H9 (cell line): ENCODE data around the gene PHF21B. TPM values are rescaled to one million over a fixed set of nuclear protein-coding genes. Genes with fewer than 3 reads are reported as not detected.

Experiments used
- DNase-seq: peaks from one replicate; pipeline ENCODE4 v3.0.0-alpha.2; 2017
- H2AFZ ChIP-seq: one replicate; pipeline ENCODE4 v1.6.1; 2013; ENCODE audit warnings: mild to moderate bottlenecking, low read length, control low read depth, moderate library complexity
- H2AK5ac ChIP-seq: 2 replicates; pipeline ENCODE4 v1.6.1; 2013; ENCODE audit warnings: low read length, control low read depth, mixed read lengths; ENCODE audit not compliant: insufficient read length
- H2BK120ac ChIP-seq: one replicate; pipeline ENCODE4 v1.6.1; 2013; ENCODE audit warnings: low read depth, mild to moderate bottlenecking, low read length, control low read depth, inconsistent platforms; ENCODE audit not compliant: poor library complexity, severe bottlenecking
- H2BK12ac ChIP-seq: 2 replicates; pipeline ENCODE4 v1.6.1; 2013; ENCODE audit warnings: low read length, control low read depth, mixed read lengths, low read depth; ENCODE audit not compliant: insufficient read length
- H2BK15ac ChIP-seq: 2 replicates; pipeline ENCODE4 v1.6.1; 2013; ENCODE audit warnings: low read depth, low read length, control low read depth
- H2BK20ac ChIP-seq: one replicate; pipeline ENCODE4 v1.6.1; 2013; ENCODE audit warnings: low read depth, mild to moderate bottlenecking, low read length, control low read depth, inconsistent platforms; ENCODE audit not compliant: poor library complexity, severe bottlenecking
- H2BK5ac ChIP-seq: 2 replicates; pipeline ENCODE4 v1.6.1; 2013; ENCODE audit warnings: low read length, control low read depth, mixed read lengths; ENCODE audit not compliant: insufficient read length
- H3K14ac ChIP-seq: 2 replicates; pipeline ENCODE4 v1.6.1; 2013; ENCODE audit warnings: low read length, control low read depth; ENCODE audit not compliant: insufficient read depth
- H3K18ac ChIP-seq: 2 replicates; pipeline ENCODE4 v1.6.1; 2013; ENCODE audit warnings: low read depth, mild to moderate bottlenecking, mixed read lengths, low read length, control low read depth; ENCODE audit not compliant: insufficient read length
- H3K23ac ChIP-seq: 2 replicates; pipeline ENCODE4 v1.6.1; 2013; ENCODE audit warnings: low read length, control low read depth, mixed read lengths, low read depth; ENCODE audit not compliant: insufficient read length
- H3K23me2 ChIP-seq: 2 replicates; pipeline ENCODE4 v1.6.1; 2013; ENCODE audit warnings: low read depth, mild to moderate bottlenecking, mixed read lengths, low read length, control low read depth; ENCODE audit not compliant: insufficient read length, poor library complexity, severe bottlenecking
- H3K27ac ChIP-seq: 2 replicates; pipeline ENCODE4 v1.5.1; 2013; ENCODE audit warnings: low read length, control low read depth, mixed read lengths, low read depth; ENCODE audit not compliant: insufficient read length
- H3K27me3 ChIP-seq: 2 replicates; pipeline ENCODE4 v1.6.1; 2013; ENCODE audit warnings: low read length, control low read depth, inconsistent platforms; ENCODE audit not compliant: insufficient read depth
- H3K4ac ChIP-seq: 2 replicates; pipeline ENCODE4 v1.6.1; 2013; ENCODE audit warnings: low read depth, mild to moderate bottlenecking, control low read depth, inconsistent platforms, low read length, moderate library complexity
- H3K4me1 ChIP-seq: 2 replicates; pipeline ENCODE4 v1.6.1; 2013; ENCODE audit warnings: low read length, control low read depth, inconsistent platforms; ENCODE audit not compliant: insufficient read depth
- H3K4me2 ChIP-seq: 2 replicates; pipeline ENCODE4 v1.6.1; 2013; ENCODE audit warnings: low read length, control low read depth, mixed read lengths; ENCODE audit not compliant: insufficient read length, insufficient read depth
- H3K56ac ChIP-seq: 2 replicates; pipeline ENCODE4 v1.6.1; 2013; ENCODE audit warnings: low read depth, mild to moderate bottlenecking, mixed read lengths, low read length, control low read depth; ENCODE audit not compliant: insufficient read length
- H3K79me1 ChIP-seq: 2 replicates; pipeline ENCODE4 v1.6.1; 2013; ENCODE audit warnings: low read depth, mild to moderate bottlenecking, moderate library complexity, low read length, control low read depth, inconsistent platforms; ENCODE audit not compliant: insufficient read depth, poor library complexity, severe bottlenecking
- H3K79me2 ChIP-seq: 2 replicates; pipeline ENCODE4 v1.6.1; 2013; ENCODE audit warnings: low read length, control low read depth, inconsistent platforms; ENCODE audit not compliant: insufficient read depth
- H3K9ac ChIP-seq: 2 replicates; pipeline ENCODE4 v1.6.1; 2013; ENCODE audit warnings: low read length, control low read depth, mixed read lengths; ENCODE audit not compliant: insufficient read length; ENCODE audit errors: extremely low read depth
- H3K9me3 ChIP-seq: one replicate; pipeline ENCODE4 v1.6.1; 2013; ENCODE audit warnings: low read depth, low read length, inconsistent platforms; ENCODE audit not compliant: control insufficient read depth
- H3T11ph ChIP-seq: one replicate; pipeline ENCODE4 v1.6.1; 2013; ENCODE audit warnings: mild to moderate bottlenecking, low read length, control low read depth, inconsistent platforms
- H4K20me1 ChIP-seq: one replicate; pipeline ENCODE4 v1.6.1; 2013; ENCODE audit not compliant: control insufficient read depth, insufficient read length, insufficient read depth
- H4K5ac ChIP-seq: 2 replicates; pipeline ENCODE4 v1.6.1; 2013; ENCODE audit warnings: low read depth, mild to moderate bottlenecking, mixed read lengths, low read length, control low read depth; ENCODE audit not compliant: insufficient read length
- H4K8ac ChIP-seq: replicated peaks from 2 replicates; pipeline ENCODE4 v1.6.1; 2013; ENCODE audit warnings: low read length, control low read depth, mixed read lengths, low read depth; ENCODE audit not compliant: insufficient read length
- H4K91ac ChIP-seq: 2 replicates; pipeline ENCODE4 v1.6.1; 2013; ENCODE audit warnings: low read depth, mild to moderate bottlenecking, moderate library complexity, mixed read lengths, low read length, control low read depth; ENCODE audit not compliant: insufficient read length
- H3K27ac Mint-ChIP-seq, 3 experiments: 2 replicates in 2 of 3; 3 replicates in 1 of 3; pipeline ENCODE4 v1.8.0; 2020 to 2021; ENCODE audit warnings: mixed read lengths in 3 of 3, mild to moderate bottlenecking in 1 of 3, moderate library complexity in 1 of 3
- H3K27me3 Mint-ChIP-seq: 2 replicates; pipeline ENCODE4 v1.8.0; 2021; ENCODE audit warnings: low read depth, mild to moderate bottlenecking, moderate library complexity, mixed read lengths
- H3K36me3 Mint-ChIP-seq, 3 experiments: 2 replicates in 2 of 3; 3 replicates in 1 of 3; pipeline ENCODE4 v1.8.0; 2020 to 2021; ENCODE audit warnings: low read depth in 3 of 3, mixed read lengths in 3 of 3; ENCODE audit not compliant: insufficient read depth in 1 of 3
- H3K4me1 Mint-ChIP-seq, 2 experiments: 2 replicates each; pipeline ENCODE4 v1.8.0; 2020; ENCODE audit warnings: mixed read lengths in 2 of 2
- H3K4me3 Mint-ChIP-seq, 2 experiments: 2 replicates in 1 of 2; 3 replicates in 1 of 2; pipeline ENCODE4 v1.8.0; 2020 to 2021; ENCODE audit warnings: mild to moderate bottlenecking in 2 of 2, mixed read lengths in 2 of 2, moderate library complexity in 1 of 2
- H3K9me3 Mint-ChIP-seq, 2 experiments: 2 replicates in 1 of 2; 3 replicates in 1 of 2; pipeline ENCODE4 v1.8.0; 2020; ENCODE audit warnings: mild to moderate bottlenecking in 2 of 2, mixed read lengths in 2 of 2, moderate library complexity in 1 of 2
- CTCF ChIP-seq: fragments of 200-600 bp; sonication (generic); conservative IDR thresholded peaks from 3 replicates; pipeline ENCODE4 v1.8.0; 2021; ENCODE audit warnings: antibody characterized with exemption, mild to moderate bottlenecking
- WGBS: extraction: QIAGEN DNeasy Blood & Tissue Kit; methylation state at CpG from one replicate; pipeline ENCODE4 v1.1.7; 2013; ENCODE audit warnings: missing lambda C conversion rate, low lambda C conversion rate, mixed read lengths; ENCODE audit not compliant: insufficient read length; ENCODE audit errors: extremely low coverage; 5-methylcytosine and 5-hydroxymethylcytosine counted together
- total RNA-seq: library from RNA; stranded (reverse); gene quantifications from 2 replicates; pipeline ENCODE4 v1.2.1, GENCODE V29; 2021

PHF21B gene
- total RNA-seq, 1 experiment from 2014 or later: 60.3 TPM

GRCh38 chr22:45013138-45013537 lies 3.3 kb upstream of the PHF21B start:
- Mint-ChIP-seq H3K4me3 (no peak overlapping the region), H3K27ac (no peak overlapping the region), H3K36me3 (peaks cover 0 to 4% (median 0%) of the 10 kb centered on the region in 3 experiments; a peak in 1 of 7 replicates), H3K4me1 (peaks cover 28 to 35% of the 10 kb centered on the region in 2 experiments), H3K9me3 (no peaks in the 10 kb centered on the region; a peak in 1 of 5 replicates), H3K27me3 (peaks cover 37% of the 10 kb centered on the region)
- H2BK5ac ChIP-seq: no peak overlapping the region
- H3K27me3 ChIP-seq: no peaks in the 10 kb centered on the region
- H2BK12ac ChIP-seq: no peak overlapping the region
- no peak for DNase-seq
- H4K20me1 ChIP-seq: no peaks in the 10 kb centered on the region
- no peak overlapping the region for H3K18ac ChIP-seq
- no CpG with 5 or more reads among the region's 5 CpGs for WGBS
- H3K79me2 ChIP-seq: 0 out of 2 replicates have a peak, but pooled peaks cover 2% of the 10 kb centered on the region
- H2AFZ ChIP-seq: no peak overlapping the region
- no peak overlapping the region for H4K8ac ChIP-seq
- no peak overlapping the region for H3K27ac ChIP-seq
- H3T11ph ChIP-seq: no peak overlapping the region
- no peak overlapping the region for H4K5ac ChIP-seq
- H3K4me2 ChIP-seq: no peak overlapping the region
- H2AK5ac ChIP-seq: no peak overlapping the region
- no peak overlapping the region for H3K4ac ChIP-seq
- no peak overlapping the region for H4K91ac ChIP-seq
- no peak overlapping the region for H2BK120ac ChIP-seq
- H3K9me3 ChIP-seq: no peaks in the 10 kb centered on the region
- no peak overlapping the region for H3K9ac ChIP-seq
- peaks cover 3% of the 10 kb centered on the region; the same call in 1 of the 2 replicates for H3K4me1 ChIP-seq
- no peak overlapping the region for H3K56ac ChIP-seq
- TF ChIP-seq CTCF: no peak
- no peaks in the 10 kb centered on the region for H3K79me1 ChIP-seq
- no peak overlapping the region for H2BK15ac ChIP-seq
- no peak overlapping the region for H3K14ac ChIP-seq
- no peak overlapping the region for H3K23ac ChIP-seq
- no peaks in the 10 kb centered on the region for H3K23me2 ChIP-seq
- no peak overlapping the region for H2BK20ac ChIP-seq
